Measurements from ENCODE around the gene BTN3A1.

DNA sequence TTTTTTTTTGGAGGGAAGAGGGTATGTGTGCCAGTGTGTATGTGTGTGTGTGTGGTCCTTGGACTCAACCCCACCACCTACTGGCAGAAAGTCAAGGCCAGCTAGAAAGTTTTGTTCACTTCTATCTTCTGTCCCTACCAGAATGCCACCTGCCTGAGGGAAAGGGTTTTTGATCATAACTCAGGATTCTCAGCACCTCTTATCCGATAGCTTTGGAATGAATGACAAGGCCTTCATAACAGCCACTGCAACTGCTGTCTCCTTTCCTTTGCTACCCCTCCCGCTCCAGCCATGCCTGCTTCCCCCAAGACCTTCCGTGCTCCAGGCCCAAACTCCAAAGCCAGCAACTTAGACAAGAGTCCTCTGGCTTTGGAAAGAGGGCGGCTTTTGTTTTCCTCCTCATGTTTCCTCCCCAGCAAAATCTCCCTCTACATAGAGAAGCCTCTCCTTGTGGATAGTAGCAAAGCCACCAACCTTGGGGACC lies 18.7 kb downstream of the BTN3A1 start:
- TF ChIP-seq, protein P1, sequence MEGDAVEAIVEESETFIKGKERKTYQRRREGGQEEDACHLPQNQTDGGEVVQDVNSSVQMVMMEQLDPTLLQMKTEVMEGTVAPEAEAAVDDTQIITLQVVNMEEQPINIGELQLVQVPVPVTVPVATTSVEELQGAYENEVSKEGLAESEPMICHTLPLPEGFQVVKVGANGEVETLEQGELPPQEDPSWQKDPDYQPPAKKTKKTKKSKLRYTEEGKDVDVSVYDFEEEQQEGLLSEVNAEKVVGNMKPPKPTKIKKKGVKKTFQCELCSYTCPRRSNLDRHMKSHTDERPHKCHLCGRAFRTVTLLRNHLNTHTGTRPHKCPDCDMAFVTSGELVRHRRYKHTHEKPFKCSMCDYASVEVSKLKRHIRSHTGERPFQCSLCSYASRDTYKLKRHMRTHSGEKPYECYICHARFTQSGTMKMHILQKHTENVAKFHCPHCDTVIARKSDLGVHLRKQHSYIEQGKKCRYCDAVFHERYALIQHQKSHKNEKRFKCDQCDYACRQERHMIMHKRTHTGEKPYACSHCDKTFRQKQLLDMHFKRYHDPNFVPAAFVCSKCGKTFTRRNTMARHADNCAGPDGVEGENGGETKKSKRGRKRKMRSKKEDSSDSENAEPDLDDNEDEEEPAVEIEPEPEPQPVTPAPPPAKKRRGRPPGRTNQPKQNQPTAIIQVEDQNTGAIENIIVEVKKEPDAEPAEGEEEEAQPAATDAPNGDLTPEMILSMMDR (conservative IDR thresholded peaks at IDR 0.05 in 1 of 2, IDR thresholded peaks at IDR 0.05 in 1 of 2; ENCODE audit: extremely low read depth in 1 of 2, insufficient read depth in 1 of 2, low read depth in 1 of 2, low read length in 2 of 2), result peak; percentile 40 to 44
- TF ChIP-seq EZH2 (IDR thresholded peaks at IDR 0.05; ENCODE audit: borderline replicate concordance, low read length), result no peak
